Retinal pigment epithelial cell (primary cell): ENCODE data around the gene PCSK2.

Experiments
- DNase-seq: peaks from one replicate; pipeline ENCODE4 v3.0.0-alpha.2; 2010; ENCODE audit warnings: low read depth
- H3K4me3 ChIP-seq: 2 replicates; pipeline ENCODE4 v1.5.1; 2011; ENCODE audit warnings: mild to moderate bottlenecking, low read length, control low read depth, moderate library complexity
- CTCF ChIP-seq: conservative IDR thresholded peaks from 2 replicates; pipeline ENCODE4 v1.5.1; 2011; ENCODE audit warnings: low read depth, low read length, control low read depth, inconsistent platforms

Gene PCSK2

GRCh38 chr20:17369506-17369905, 142.7 kb downstream of the PCSK2 start:
- no peak for DNase-seq
- H3K4me3 ChIP-seq, result no peak overlapping the region

GRCh38 chr20:17372806-17373440, 146.1 kb downstream of the PCSK2 start:
- TF ChIP-seq CTCF, result no peak
- no peak for DNase-seq
- H3K4me3 ChIP-seq, result no peak overlapping the region

More at GRCh38 chr20:17369506-17369905, 142.7 kb downstream of the PCSK2 start:
- no peak for TF ChIP-seq CTCF

DNA sequence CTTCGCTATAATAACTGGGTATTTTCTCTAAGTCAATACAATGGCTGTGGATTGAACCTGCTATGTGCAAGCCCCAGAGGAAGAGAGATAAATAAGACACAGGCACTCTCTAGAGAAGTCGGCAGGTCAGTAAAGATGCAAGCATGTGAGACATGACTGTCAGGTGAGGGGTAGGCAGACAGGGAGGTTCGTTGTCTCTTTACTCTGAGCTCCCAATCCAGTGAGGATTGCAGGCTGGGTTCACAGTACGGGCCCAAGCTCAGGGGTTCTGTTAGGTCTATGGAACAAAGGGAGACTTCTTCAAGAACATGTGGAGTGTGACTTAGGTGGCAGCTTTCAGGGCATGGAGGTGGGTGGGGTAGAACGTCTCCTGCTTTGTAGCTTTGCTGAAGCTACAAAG, 147.2 kb downstream of the PCSK2 start:
- no peak for DNase-seq
- H3K4me3 ChIP-seq, result no peak overlapping the region
- no peak for TF ChIP-seq CTCF

- no peak for DNase-seq
- no peak overlapping the region for H3K4me3 ChIP-seq
- no peak for TF ChIP-seq CTCF
Measured at GRCh38 chr20:17376031-17376430, 149.2 kb downstream of the PCSK2 start.

GRCh38 chr20:17377231-17377630, 150.4 kb downstream of the PCSK2 start:
- TF ChIP-seq CTCF, result no peak

GRCh38 chr20:17379651-17380050, 152.8 kb downstream of the PCSK2 start:
- no peak for DNase-seq

More at GRCh38 chr20:17377231-17377630, 150.4 kb downstream of the PCSK2 start:
- H3K4me3 ChIP-seq, result no peak overlapping the region
- DNase-seq, result no peak

More at GRCh38 chr20:17379651-17380050, 152.8 kb downstream of the PCSK2 start:
- no peak for TF ChIP-seq CTCF
- no peak overlapping the region for H3K4me3 ChIP-seq
